CD1c-positive myeloid dendritic cell (primary cell): ENCODE data around the gene MYZAP.

ENCODE experiments used
- DNase-seq: peaks from one replicate; pipeline ENCODE4 v3.0.0-alpha.2; 2016; ENCODE audit errors: extremely low spot score

Gene MYZAP

DNA sequence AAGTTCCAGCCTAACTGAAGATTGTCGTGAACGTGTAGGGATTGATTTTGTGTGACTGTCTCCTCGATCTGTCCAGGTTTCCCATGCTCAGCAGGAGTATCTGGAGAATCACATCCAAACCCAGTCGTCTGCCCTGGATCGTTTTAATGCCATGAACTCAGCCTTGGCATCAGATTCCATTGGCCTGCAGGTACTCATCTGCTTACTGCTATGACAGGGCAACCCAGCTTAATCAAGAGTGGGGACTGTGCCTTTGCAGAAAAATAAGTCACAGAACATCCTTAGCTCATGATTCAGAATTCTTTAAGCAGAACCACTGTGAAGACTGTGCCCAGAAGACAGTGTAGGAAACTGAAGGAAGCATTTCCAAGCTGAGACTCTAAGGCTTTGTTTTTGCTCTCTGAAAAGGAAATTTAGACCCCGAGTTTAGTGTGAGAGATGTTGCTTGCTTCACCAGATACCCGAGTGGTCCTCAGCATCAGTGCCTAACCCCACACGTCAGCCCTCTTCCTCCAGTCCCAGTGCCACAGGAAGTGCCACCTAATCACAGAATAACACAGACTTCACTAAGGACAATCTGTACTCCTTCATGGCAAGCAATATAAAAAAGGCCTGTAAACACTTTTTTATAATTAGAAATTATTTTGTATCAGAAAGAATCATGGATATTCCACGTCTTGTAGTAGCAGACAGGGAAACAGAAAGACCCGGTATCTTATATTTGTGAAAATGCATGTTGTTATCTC lies 34.2 kb downstream of the MYZAP start:
- DNase-seq = no peak

DNA sequence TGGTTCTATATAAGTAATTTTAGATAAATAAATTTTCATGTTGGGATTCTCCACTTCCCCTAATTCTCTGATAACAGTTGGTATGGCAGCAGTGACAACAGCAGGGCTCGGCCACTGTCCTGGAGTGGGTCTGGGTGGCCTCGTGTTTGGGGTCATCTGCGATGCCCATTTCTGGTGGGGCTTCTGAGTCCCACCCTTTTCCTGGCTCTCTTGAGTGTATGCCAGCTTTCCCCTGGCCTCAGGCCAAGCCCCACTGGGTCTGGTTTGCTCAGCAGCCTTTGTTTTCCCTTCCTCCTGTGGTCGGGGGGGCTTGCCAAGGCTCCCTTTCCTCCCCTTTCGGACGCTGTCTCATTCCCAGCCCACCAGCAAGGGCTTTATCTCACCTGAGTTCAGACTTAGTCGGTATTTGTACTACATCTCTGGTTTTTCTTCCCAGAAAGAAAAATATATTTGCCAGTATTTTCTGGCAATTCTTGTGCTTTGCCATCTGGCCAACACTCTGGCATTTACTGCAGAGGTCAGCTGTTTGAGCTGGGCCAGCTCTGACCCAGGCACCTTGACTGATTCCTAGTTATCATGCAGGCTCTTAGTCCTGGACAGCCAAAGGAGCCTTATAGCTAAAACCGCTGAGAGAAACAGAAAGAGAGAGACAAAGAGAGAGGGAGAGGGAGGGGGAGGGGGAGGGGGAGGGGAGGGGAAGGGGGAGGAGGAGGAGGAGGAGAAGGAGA lies 35.2 kb downstream of the MYZAP start:
- DNase-seq = no peak

DNA sequence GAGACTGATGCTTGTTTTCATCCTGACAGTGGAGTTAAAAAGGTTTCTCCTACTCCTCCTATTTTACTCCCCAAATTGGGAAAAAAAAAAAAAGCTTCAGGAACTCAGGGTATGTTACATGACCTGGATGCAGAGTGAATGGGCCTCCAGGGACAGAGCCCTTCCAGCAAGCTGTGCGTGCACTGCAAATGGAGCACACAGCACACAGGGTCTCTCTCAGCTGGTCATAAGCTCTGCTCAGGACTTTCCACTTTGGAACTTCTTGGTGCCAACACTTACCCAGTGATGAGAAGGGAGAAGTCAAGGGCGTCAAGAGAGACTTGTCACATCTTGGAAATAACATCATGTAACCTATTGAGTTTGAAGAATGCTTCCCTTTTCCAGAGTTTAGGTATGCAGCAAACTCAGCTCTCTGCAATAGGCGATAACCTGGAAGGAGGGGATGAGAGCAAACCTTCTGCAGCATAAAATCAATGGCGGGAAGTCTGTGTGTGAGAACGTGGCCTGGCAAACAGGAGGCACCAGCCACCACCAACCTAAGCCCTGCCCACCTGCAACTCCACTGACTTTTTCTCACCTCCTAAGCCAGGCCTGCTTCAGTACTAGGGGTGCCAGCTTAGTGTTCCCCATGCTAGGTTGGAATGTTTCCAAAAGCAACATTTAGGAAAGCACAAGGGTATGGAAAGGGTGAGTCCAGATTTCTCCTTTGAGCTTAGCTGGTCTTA lies 39.8 kb downstream of the MYZAP start:
- no peak for DNase-seq

DNA sequence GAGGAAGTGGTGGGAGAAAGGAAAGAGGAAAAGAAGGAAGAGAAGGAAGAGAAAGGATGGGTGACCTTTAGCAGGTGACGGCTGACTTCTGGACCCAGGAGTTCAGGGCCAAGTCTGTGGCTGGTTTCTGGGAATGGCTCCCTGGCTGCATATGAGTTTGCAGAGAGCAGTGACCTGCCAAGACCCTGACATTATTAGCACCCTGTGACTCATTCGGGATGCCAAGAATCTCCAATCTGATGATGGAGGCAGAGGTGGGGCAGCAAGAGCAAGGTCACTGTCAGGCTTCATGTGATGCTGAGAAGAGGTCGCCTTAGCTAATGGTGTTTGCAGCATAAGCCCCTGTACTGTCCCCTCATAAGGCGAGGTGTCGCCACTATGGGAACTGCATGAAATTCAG lies 42.6 kb downstream of the MYZAP start:
- no peak for DNase-seq

DNA sequence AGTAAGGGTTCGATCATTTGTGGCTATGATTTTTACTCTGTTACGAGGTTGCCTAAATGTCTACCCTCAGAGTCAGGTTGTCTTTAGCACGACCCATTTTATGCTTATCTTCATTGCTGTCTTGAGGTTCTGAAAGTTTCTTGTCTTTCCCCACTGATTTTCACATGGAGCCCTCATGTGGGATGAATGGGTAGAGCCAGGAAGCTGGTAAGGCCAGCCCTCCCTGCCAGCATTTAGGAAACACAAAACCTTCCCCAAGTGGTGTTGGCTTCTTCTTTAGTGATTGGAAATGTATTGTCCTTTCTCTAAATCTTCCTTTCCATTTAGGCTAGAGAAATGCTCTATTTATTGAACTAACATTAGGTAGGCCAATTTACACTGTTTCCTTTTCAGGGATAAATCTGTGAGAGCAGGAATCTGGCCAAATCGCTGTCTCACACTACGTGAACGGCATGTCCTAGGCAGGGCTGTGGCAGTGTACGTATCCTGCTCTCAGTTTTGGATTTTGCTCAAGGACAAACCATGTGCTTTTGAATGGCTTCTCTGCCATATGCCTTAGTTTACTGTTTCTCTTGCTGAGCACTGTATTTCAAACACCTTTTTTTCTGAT lies 43.7 kb downstream of the MYZAP start:
- no peak for DNase-seq

DNA sequence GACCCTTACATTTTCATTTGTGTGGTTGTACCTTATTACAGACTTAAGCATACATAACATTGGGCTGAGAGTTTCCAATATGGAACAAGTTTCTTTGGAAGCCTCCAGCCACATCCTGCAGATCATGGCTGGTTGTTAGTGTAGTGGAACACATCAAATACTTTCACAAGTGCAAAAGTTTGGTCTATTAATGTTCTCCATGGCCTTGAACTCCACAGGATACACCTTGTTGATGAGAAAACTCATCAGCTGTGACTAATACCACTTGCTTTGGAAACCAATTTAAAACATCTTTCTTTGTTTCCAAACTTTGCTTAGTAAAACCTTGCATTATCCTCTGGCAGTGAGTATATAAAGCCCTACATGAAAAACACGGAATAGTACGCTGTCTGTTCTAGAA lies 46.1 kb downstream of the MYZAP start:
- DNase-seq = no peak

DNA sequence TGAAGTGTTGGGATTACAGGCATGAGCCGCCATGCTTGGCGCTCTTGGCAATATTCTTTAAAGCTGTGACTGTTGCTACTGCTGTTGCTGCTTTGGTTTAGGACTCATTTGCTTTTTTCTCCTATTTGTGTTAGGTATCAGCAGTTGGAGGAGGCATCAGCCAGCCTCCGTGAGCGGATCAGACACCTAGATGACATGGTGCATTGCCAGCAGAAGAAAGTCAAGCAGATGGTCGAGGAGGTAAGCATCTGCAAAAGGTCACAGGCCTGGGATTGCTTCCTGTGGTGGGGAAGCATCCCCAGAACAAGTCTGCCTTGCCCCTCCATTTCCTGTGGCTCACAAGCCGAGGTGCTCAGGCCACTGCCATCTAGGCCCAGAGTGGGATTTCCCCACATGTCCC lies 47.6 kb downstream of the MYZAP start:
- no peak for DNase-seq

DNA sequence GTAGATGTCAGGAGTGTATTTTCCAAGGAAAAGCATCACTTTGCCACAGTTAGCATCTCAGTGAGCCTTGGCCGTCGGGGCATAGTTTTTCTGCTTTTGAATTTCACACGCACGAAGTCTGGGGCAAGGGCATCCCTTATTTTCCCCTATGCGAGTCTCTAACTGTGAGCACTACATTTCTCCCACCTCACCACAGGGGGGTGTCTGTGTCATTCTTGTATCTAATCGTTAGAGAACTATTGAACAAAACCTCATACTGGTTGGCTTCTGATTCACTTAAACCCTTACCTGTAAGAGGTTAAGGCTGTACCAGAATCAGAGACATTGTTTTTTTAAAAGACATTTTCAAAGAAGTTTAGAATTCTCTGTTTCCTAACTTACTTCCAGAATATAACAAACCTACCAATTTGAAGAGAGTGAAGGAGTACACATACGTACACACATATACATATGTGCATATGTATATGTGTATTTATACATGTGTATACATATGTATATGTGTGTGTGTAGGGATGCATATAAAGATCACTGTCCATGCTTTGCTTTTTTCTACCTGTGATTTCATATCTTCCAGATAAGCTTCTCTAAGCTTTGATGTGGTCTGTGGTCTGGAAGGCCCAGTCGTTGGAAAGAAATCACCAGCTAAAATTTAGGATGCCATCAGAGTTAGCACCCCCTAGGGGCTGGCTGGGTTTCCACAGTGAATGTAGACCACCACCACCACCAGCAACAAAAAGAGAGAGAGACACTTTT lies 49.4 kb downstream of the MYZAP start:
- DNase-seq = no peak

DNA sequence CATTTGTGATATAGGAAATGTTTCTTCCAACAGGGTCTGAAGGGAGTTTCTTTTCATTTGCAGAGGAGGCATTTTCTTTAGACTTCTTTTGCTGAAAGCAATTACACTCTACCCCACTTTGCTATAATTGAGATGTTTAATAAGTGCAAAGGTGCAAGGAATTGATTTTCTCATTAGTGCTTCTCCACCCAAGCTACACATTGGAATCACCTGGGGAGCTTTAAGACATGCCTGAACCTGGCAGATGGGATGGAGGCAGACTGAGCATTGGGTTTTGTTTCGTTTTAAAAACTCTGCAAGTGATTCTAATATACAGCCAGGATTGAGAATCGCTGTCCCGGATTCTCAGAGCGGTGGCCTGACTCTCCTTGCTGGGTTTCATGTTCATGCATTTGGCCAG lies 52.1 kb downstream of the MYZAP start:
- DNase-seq = no peak

DNA sequence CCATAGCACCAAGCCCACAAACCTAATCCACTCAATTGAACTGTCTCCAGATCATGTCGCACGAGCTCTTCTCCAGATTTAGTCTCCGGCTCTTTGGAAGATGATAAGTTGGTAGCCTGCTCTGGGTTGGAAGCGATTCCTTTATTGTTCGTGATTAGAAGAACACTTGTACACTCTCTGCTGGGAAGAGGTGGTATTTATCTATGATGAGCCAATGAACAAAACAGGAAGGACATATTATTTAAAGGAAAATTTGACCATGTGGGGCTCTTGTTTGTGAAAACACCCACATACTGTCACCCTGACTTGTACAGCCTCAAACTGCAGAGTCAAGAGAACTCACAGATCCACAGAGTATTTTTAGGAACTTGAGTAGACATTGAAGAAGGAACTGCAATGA lies 54.4 kb downstream of the MYZAP start:
- DNase-seq = no peak

DNA sequence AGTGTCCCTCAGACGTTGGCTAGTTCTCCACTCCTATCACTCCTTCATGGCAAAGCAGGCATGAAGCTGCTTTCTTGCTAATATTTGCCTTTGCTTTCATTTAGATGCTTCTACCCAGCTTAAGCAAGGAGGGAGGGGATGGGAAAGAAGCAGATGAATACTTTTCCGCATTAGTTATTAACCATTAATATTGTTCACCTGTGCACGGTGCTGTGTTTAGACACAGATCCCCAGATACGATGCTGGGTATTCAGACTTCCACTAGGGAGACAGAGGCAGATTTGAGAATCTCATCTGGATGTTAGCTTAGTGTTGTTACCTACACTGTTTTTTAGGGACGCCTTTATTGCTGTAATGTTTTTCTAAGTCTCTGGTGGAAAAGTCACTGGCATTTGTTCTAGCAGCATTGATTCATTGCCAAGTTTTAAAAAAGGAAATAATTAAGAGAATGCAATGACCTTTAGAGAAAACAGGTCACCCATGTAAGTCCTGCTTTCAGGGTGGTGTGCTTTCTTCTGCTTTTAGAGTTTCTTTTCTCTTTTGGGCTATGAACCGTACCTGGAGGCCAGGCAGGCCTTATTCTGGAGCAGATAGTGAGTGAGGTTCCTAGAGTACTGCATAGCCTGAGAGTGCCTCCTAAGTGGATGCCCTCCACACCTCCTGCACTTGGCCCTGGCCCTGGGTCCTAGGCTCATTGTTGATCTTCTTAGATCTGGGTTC lies 55.5 kb downstream of the MYZAP start:
- DNase-seq = no peak

DNA sequence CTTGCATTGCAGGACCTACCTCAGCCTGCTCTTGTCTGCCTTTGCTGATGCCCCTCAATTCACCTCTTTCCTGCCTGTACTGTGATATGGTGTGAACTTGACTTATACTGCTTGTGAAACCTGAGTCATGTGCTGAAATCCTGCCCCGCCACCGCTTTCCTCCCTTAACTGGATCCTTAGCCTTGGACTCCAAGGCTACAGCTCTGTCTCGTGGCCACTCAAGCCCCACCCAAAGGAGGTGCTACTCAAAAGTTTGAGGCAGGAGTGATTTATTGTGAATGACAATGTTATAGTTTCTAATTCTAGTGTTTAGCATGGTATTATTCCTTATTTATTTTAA lies 56.1 kb downstream of the MYZAP start:
- no peak for DNase-seq

DNA sequence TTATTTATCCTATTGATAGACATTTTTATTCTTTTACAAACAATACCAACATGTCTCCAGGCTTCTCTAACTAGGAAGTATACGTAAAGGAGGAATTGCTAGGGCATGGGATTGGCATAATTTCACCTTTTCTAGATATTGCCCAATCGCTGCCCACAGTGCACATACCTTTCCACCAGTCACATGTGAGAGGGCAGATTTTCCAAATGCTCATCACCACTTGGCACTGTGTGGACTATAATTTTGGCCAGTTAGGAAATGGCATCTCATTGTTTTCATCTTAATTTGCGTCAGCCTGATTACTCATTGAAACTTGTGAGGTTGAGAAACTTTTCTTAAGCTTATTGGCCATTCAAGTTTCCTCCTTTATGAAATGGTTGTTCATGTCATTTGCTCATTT lies 57.4 kb downstream of the MYZAP start:
- DNase-seq = no peak

DNA sequence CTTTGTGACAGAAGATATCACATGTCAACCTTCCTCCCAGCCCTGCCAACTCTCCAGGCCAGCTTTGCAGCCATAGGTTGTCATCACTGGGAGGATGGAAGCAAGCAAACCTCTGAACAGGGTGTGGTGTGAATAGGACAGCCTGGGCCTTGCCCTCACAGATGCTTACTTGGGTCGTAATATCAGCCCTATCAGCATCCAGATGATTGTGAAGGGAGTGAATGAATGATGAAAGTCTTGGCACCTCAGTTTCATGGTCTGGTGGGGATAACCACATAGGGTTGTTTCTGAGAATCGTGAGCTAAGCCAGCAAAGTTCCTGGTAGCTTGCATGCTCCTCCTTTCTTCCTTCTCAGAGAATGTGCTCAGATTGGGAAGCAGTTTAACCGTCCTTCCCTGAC lies 59.7 kb downstream of the MYZAP start:
- no peak for DNase-seq

DNA sequence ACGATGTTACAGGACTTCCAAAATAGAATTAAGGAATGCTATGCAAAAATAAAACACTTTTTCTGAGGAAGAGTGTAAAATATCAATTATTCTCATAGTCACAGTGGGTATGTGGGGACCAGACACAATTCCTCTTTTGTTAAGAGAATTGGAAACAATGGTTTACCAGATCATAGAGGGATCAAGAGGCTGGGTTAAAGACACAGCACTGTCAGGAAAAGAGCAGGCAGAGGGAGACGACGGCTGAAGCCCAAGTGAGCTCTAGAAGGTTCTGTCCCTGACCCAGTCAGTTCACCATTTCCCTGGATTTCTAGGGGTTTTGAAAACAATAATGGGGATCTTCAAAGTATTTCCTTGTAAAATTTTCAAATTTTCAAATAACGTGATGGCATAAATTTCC lies 60.8 kb downstream of the MYZAP start:
- no peak for DNase-seq

DNA sequence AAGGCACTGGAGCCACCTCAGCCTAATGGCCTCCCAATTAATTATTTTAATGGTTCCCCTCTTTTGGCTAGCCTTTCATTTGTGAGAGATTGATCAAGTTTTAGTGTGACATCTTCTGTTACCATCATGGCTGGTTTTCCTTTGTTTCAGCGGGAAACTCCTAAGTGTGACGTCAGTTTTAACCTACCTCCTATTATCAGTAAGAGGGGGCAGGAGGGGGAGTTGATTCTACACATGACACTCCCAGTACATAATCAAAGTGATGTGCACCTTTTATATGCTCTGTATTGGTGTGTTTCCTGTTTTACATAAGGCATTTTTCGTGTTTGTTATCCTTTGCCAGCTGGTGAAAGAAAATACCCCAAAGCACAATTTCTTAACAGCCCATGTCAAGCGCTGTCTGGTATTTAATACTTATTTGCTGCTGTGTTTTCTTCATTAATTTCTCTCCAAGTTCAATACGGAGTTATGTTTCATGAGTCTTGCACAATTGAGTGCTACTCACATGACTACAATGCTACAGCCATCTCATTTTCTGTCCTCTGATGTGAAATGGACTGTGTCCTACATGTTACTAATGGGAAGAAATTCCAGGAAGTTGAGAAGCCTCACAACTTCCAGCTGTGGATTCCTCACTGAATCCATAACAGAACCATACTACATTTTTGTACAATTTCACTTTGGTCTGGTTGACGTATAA lies 62.6 kb downstream of the MYZAP start:
- no peak for DNase-seq

DNA sequence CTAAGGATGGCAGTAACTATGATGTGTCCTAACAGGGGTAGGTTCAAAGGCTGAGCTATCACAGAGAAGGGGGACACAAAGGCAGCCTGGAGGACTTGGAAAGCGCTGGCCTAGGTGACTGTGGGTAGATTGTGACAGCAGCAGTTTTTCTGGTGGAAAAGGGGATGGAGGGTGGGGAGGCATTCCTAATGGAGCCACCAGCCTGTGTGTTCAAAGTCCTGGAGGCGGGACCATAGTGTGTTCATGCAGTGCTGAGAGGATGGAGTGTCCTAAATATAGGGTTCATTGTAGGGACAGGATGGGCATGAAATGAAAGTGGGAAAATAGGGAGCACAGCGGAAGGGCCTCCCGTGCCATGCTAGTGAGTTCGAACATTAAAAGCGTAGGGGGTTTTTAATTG lies 63.3 kb downstream of the MYZAP start:
- DNase-seq = no peak

DNA sequence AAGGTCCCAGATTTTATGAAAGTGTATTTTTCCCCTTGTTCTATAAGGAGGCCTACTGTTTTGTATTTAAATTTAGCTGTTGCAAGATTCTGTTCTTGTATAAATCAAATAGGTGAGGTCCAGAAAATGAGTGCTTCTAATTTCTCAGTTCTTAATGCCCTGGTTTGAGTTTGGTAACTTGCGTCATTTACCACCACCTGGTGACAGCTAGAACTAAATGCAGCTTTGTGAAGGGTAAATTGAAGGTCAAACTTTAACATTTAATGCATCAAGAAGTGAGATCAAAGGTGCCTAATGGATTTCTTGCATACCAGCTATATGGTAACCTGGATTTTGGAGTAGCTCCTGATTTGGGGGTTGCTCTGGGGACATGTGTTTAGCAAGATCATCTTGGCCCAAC lies 64.1 kb downstream of the MYZAP start:
- no peak for DNase-seq

DNA sequence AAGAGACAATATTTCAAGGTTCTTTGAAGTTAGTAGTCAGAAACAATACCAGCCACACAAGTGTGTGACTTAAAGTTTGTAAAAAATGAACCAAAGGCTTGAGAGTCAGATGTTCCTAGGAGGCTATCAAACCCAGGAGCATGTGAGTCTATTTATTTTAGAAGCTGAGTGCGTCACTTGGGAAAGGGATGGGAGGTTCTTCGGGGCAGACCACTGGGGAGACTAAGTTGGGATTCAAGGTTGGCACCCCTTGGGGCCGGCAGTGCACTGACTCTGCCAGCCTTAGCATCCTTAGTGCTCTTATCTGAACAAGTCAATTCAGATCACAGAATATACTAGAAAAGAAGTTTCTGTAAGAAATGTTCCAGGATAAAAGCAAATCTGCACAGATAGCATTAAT lies 64.7 kb downstream of the MYZAP start:
- no peak for DNase-seq

DNA sequence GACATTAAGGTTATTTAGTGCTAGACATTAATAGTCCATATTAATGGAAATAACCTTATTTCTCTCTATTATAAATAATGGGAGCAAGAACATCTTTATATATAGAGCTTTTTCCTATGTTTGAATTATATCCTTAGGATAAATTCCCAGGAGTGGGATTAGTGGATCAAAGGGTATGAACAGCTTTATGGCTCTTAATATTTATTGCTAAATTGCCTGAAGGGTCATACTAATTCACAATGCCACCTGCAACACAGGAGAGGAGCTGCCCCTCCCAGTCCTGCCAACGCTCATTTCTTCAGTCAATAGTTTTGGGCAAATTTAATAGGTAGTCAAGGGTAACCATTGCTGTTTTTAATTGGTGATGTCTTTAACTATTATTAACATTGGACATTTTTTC lies 65.9 kb downstream of the MYZAP start:
- no peak for DNase-seq
